ENCODE data around the gene ROR2.

DNA sequence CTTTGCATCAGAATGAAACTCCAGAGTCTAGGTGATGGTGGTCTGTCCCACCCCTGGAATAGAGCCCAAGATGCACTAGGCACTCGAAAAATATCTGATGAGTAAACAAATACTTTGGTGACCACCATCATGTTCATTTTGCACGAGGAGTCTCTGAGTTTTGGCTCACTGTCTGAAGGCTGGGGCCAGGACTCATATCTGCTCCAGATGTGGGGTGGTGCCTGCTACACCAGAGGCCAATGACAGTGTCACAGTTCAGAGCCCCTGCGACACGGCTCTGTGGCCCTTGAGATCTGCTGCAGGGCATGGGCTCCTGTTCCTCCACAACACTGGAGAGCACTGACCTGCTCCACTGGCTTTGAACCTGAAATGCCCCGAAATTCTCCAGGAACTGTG, 164.6 kb downstream of the ROR2 start:
- TF ChIP-seq, protein P1, sequence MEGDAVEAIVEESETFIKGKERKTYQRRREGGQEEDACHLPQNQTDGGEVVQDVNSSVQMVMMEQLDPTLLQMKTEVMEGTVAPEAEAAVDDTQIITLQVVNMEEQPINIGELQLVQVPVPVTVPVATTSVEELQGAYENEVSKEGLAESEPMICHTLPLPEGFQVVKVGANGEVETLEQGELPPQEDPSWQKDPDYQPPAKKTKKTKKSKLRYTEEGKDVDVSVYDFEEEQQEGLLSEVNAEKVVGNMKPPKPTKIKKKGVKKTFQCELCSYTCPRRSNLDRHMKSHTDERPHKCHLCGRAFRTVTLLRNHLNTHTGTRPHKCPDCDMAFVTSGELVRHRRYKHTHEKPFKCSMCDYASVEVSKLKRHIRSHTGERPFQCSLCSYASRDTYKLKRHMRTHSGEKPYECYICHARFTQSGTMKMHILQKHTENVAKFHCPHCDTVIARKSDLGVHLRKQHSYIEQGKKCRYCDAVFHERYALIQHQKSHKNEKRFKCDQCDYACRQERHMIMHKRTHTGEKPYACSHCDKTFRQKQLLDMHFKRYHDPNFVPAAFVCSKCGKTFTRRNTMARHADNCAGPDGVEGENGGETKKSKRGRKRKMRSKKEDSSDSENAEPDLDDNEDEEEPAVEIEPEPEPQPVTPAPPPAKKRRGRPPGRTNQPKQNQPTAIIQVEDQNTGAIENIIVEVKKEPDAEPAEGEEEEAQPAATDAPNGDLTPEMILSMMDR (IDR thresholded peaks at IDR 0.05): no peak
- TF ChIP-seq ZFX (IDR thresholded peaks at IDR 0.05; ENCODE audit: borderline replicate concordance): no peak

Measured in 22Rv1 (cell line).